Suppressor macrophage treated with lipopolysaccharide for 1 hour (primary cell): Measurements from ENCODE around the gene DNAJC25.

Experiments
- DNase-seq, 3 donors: peaks; one replicate each; pipeline ENCODE4 v3.0.0-alpha.2; 2020 to 2022

Gene DNAJC25

GRCh38 chr9:111628411-111628810, 2.7 kb upstream of the DNAJC25 start:
- peak; percentile 57 to 73 (median 65) for DNase-seq

DNA sequence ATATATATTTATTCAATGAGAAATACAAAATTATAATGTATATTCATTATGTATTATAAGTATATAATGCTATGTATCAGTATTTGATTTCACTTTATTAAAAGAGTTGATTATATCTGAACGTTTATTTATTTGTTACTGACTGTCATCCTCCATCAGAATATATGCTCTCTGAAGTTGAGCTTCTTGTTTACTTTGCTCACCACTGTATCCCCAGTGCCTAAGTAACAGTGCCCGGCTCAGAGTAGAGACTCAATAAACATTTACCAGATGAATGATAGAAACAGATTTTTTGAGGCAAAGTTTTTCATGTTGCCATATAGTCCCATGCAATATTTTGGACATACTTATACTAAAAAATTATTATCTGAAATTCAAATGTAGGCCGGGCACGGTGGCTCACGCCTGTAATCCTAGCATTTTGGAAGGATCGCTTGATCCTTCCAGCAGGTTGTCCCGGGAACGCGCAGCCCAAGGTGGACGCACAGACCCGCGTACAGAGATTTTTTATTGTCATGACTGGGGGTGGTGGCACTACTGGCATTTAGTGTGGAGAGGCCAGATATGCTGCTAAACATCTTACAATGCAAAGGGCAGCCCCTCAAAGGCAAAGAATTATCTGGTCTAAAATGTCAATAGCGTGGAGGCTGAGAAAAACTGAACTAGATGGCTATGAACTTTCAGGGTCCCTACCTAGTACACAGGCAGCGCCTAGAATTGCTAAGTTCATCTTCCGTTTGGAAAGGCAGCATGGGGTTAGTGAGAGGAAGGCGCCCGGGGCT, 761 bp upstream of the DNAJC25 start:
- DNase-seq: no peak

GRCh38 chr9:111630964-111631213, 245 bp upstream of the DNAJC25 start:
- DNase-seq: no peak

GRCh38 chr9:111632060-111632459, 926 bp downstream of the DNAJC25 start:
- DNase-seq: peak; percentile 39 to 64 (median 49)

DNA sequence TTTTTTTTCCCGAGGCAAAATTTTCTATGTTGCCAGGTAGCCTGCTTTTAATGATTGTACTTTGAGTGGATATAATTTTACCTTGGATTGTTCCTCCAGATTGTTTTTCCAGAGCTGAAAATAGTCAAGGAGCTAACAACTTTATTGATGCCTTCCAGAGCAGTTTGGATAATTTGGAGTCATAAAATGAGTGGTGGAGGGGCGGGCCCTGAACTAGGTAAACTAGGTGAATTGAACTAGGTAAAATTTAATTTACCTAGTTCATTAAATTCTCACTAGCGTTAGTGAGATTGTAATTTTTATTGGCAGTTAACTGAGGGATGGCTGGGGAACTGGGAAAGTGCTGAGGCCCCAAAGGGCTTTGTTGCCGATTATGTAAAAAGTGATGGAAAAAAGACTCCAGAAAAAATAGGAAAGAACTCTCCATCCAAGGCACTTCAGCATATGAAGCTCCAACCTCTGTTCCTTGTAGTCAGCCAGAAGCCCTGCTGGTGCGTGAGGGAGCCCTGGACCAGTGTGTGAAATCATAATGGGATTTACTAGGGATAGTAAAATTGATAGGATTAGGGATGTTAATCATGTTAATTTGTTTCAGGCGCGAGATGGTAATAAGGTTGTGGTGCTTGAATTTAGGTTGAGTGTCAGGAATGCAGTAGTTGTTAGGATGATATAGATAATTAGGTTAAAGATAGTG, 1.7 kb downstream of the DNAJC25 start:
- DNase-seq: no peak

- no peak for DNase-seq
Observed at GRCh38 chr9:111633389-111633736, 2.2 kb downstream of the DNAJC25 start.

- no peak for DNase-seq
Observed at GRCh38 chr9:111634860-111635259, 3.7 kb downstream of the DNAJC25 start.

GRCh38 chr9:111637421-111637950, 6.4 kb downstream of the DNAJC25 start:
- DNase-seq: no peak

- no peak for DNase-seq
Observed at GRCh38 chr9:111644195-111644772, 13.2 kb downstream of the DNAJC25 start.

GRCh38 chr9:111645806-111646205, 14.7 kb downstream of the DNAJC25 start:
- DNase-seq: no peak

DNA sequence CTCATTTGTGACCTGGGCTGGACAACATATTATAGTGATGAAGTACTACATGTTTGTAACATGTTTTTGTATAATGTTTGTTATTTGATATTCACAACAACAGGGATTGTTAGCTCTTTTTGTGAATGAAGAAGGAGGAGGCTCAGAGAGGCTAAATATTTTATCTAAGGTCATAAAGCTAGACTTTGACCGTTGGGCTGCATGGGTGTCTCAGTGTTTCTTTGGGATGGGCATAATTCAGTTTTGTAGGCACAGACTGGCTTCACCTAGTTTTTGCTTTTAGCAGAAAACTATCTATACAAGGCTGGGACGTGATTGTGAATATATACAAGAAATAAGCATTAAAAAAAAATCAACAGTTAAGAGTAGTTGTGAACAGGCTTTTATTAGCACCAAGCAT, 15.3 kb downstream of the DNAJC25 start:
- DNase-seq: no peak

DNA sequence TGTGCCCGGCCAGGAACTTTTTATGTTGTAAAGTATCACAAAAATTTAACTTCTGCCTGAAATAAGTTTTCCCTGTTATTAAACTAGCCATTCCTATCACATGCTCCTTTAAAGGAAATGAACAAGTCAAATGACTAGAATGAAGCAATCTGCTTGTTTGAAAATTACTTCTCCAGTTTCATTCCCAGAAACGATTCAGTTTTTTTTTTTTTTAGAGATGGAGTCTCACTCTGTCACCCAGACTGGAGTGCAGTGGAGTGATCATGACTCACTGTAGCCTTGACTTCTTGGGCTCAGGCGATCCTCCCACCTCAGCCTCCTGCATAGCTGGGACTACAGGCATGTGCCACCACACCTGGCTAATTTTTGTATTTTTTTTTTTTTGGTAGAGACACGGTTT, 16.9 kb downstream of the DNAJC25 start:
- peak; percentile 65 to 85 (median 78) for DNase-seq

GRCh38 chr9:111649016-111649415, 17.9 kb downstream of the DNAJC25 start:
- no peak for DNase-seq

- DNase-seq: no peak
Observed at GRCh38 chr9:111657051-111657450, 25.9 kb downstream of the DNAJC25 start.

GRCh38 chr9:111658943-111659342, 27.8 kb downstream of the DNAJC25 start:
- no peak for DNase-seq

DNA sequence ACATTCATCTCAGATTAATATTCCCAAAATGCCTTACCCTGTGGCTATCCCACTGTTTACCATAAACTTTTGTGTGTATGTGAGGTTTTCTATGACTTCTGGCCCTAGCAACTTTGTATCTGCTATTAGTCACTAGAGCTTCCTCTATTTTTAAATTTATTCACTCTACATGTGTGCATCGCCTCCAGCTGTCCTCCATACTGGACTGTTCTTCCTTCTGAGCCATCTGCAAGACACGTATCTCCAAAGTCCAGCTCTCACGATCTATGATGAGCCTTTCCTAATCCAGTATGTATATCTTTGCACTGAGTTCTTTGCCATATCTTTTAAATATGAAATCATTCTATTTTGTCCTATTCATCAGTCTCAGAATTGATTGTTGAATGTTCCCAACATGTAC, 28.6 kb downstream of the DNAJC25 start:
- DNase-seq: peak; percentile 32 to 72 (median 46)

DNA sequence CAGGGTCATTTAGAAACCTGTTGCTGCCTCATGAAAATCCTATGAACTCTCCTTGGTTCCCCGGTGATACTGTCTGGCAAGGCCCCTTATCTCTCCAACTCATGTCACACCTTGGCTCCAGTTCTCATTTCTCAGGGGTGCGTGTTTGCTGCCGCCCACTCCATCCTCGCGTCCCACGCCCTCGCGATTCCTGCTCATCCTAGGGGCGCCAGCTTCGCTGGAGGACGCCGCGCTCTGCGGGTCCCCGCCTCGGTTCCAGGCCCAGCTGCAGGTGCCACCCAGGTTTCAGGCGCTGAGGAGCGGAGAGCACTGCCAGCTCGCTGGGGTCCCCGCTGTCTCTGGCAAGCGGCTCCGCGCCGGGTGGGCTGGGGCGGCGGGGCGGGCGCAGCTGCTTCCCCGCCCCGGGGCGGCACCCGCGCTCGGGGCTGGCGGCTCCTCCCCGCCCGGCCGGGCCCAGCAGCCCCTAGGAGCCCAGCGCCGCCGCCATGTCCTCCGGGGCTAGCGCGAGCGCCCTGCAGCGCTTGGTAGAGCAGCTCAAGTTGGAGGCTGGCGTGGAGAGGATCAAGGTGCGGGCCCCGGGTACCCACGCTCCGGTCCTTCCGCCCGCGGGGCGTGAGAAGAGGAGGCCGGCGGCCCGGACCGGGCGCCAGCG, 30.1 kb downstream of the DNAJC25 start, which contains the start of gene GNG10:
Gene GNG10, plus strand, starts transcription at position 456 of the 652 bp plus-strand sequence. Its CDS starts 30 bp downstream, at position 486.
- DNase-seq: peak; percentile 69 to 93 (median 85)

- peak; percentile 75 to 93 (median 79) for DNase-seq
Observed at GRCh38 chr9:111661802-111662521, 30.8 kb downstream of the DNAJC25 start.

GRCh38 chr9:111662576-111663300, 31.6 kb downstream of the DNAJC25 start:
- DNase-seq: peak; percentile 6 to 45 (median 23)

- DNase-seq: no peak
Observed at GRCh38 chr9:111663301-111663823, 32.2 kb downstream of the DNAJC25 start.

- DNase-seq: no peak
Observed at GRCh38 chr9:111668026-111668573, 37.0 kb downstream of the DNAJC25 start.
